ENCODE results near the gene MYOM3.

Gene MYOM3

GRCh38 chr1:24117722-24118409 lies 5.9 kb upstream of the MYOM3 start:
- DNase-seq (ENCODE audit: low read depth): no peak
- TF ChIP-seq, protein P1, sequence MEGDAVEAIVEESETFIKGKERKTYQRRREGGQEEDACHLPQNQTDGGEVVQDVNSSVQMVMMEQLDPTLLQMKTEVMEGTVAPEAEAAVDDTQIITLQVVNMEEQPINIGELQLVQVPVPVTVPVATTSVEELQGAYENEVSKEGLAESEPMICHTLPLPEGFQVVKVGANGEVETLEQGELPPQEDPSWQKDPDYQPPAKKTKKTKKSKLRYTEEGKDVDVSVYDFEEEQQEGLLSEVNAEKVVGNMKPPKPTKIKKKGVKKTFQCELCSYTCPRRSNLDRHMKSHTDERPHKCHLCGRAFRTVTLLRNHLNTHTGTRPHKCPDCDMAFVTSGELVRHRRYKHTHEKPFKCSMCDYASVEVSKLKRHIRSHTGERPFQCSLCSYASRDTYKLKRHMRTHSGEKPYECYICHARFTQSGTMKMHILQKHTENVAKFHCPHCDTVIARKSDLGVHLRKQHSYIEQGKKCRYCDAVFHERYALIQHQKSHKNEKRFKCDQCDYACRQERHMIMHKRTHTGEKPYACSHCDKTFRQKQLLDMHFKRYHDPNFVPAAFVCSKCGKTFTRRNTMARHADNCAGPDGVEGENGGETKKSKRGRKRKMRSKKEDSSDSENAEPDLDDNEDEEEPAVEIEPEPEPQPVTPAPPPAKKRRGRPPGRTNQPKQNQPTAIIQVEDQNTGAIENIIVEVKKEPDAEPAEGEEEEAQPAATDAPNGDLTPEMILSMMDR (IDR thresholded peaks at IDR 0.05; ENCODE audit: low read depth, low read length, missing control alignments): no peak
- H3K4me3 ChIP-seq (ENCODE audit: low read depth, low read length): no peak overlapping the region
- in situ Hi-C loops (cut with HindIII; ENCODE audit: low sequenced_read_pairs): loop anchor here (5.0 kb wide), 1 partner anchor 51 kb away; no protein-coding TSS in a partner anchor

DNA sequence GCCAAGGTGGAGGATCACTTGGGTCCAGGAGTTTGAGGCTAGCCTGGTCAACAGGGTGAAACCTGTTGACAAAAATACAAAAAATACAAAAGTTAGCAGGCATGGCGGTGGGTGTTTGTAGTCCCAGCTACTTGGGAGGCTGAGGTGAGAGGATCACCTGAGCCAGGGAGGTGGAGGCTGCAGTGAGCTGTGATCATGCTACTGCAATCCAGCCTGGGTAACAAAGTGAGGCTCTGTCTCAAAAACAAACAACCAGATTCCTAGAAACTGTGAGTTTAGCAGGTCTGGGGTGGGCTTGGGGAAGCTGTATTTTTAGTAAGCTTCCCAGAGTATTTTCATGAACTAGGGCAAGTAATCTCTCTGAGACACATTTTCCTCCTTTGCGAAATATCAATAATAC lies 5.2 kb upstream of the MYOM3 start:
- TF ChIP-seq, protein P1 (IDR thresholded peaks at IDR 0.05; ENCODE audit: low read depth, low read length, missing control alignments): no peak
- H3K4me3 ChIP-seq (ENCODE audit: low read depth, low read length): no peak overlapping the region
- no peak for DNase-seq (ENCODE audit: low read depth)
- in situ Hi-C loops (cut with HindIII; ENCODE audit: low sequenced_read_pairs): loop anchor here (5.0 kb wide), 1 partner anchor 50 kb away; no protein-coding TSS in a partner anchor

DNA sequence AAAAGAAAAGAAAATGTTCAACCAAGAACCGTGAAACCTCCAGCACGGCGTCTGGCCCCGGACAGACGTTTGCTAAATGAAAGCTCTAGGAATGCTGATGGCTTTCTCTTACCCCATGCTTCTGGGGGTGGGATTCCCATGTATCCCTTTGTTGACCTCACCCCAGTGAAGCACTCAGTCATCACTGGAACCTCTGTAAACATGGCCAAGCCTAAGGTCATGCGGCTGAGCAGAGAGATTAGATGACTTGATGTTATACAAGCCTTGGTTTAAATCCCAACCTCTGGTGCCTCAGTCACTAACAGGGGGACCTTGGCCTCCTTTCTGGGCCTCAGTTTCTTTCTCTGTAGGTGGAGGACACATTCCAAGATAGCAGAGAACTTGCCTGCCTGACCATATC lies 2.8 kb upstream of the MYOM3 start:
- in situ Hi-C loops (cut with HindIII; ENCODE audit: low sequenced_read_pairs): loop anchor here (5.0 kb wide), 1 partner anchor 47 kb away; no protein-coding TSS in a partner anchor
- TF ChIP-seq, protein P1 (IDR thresholded peaks at IDR 0.05; ENCODE audit: low read depth, low read length, missing control alignments): no peak
- H3K4me3 ChIP-seq (ENCODE audit: low read depth, low read length): no peak overlapping the region

GRCh38 chr1:24113641-24114033 lies 1.7 kb upstream of the MYOM3 start:
- DNase-seq (ENCODE audit: low read depth): no peak
- in situ Hi-C loops (cut with HindIII; ENCODE audit: low sequenced_read_pairs): no loop called here
- TF ChIP-seq, protein P1 (IDR thresholded peaks at IDR 0.05; ENCODE audit: low read depth, low read length, missing control alignments): no peak
- no peak overlapping the region for H3K4me3 ChIP-seq (ENCODE audit: low read depth, low read length)

More for the DNA sequence above, 2.8 kb upstream of the MYOM3 start:
- no peak for DNase-seq (ENCODE audit: low read depth)

DNA sequence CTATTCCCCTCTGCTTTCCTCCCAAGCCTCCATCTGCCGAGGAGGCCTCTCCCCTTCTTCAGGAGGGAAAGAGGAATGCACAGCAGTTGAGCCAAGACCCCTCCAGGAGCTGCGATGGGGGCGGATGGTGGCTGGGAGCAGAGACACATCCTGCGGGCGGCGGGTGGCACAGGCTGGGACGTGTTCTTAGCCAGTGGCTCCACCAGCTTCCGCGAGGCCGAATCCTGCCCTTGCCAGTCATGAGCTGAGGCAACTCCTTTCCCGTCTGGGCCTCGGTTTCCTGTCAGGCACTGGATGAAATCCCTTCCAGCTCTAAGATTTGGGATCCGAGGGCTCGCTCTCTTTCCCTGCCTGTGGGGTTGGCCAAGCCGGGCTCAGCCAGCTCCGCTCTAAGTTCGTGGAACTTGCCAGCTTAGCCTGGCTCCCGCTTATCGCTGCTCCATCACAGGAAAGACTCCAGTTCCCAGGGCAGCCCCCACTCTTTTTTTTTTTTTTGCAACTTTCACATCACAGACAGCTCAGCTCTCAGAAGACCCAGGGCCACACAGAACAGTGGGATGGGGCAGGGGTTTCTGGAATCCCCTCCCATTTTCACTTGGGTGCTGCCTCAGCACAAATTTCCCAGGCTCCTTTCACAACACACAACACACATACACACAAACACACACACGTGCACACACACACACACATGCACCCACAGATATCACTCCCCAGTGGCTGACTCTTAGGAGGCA lies 506 bp downstream of the MYOM3 start:
- TF ChIP-seq, protein P1 (IDR thresholded peaks at IDR 0.05; ENCODE audit: low read depth, low read length, missing control alignments): no peak
- in situ Hi-C loops (cut with HindIII; ENCODE audit: low sequenced_read_pairs): no loop called here
- DNase-seq (ENCODE audit: low read depth): no peak
- no peak overlapping the region for H3K4me3 ChIP-seq (ENCODE audit: low read depth, low read length)

GRCh38 chr1:24110642-24111261 lies 1.2 kb downstream of the MYOM3 start:
- TF ChIP-seq, protein P1 (IDR thresholded peaks at IDR 0.05; ENCODE audit: low read depth, low read length, missing control alignments): no peak
- no peak for DNase-seq (ENCODE audit: low read depth)
- in situ Hi-C loops (cut with HindIII; ENCODE audit: low sequenced_read_pairs): no loop called here

More at GRCh38 chr1:24110642-24111261, 1.2 kb downstream of the MYOM3 start:
- H3K4me3 ChIP-seq (ENCODE audit: low read depth, low read length): no peak overlapping the region
